Ishikawa (cell line): ENCODE results near the gene ORM1.

Experiments
- CEBPB ChIP-seq: IDR thresholded peaks from 2 replicates; pipeline ENCODE4 v1.6.1; 2012
- EP300 ChIP-seq: IDR thresholded peaks from 2 replicates; pipeline ENCODE4 v1.6.1; 2012; ENCODE audit warnings: borderline replicate concordance
- TAF1 ChIP-seq: IDR thresholded peaks from 2 replicates; pipeline ENCODE4 v1.6.1; 2012; ENCODE audit warnings: low read depth, mild to moderate bottlenecking
- YY1 ChIP-seq: IDR thresholded peaks from 2 replicates; pipeline ENCODE4 v1.6.1; 2012; ENCODE audit warnings: low read depth
- ZBTB7A ChIP-seq: IDR thresholded peaks from 2 replicates; pipeline ENCODE4 v1.6.1; 2012; ENCODE audit warnings: low read depth
- TF ChIP-seq, protein P1 (sequence below): IDR thresholded peaks from 2 replicates; pipeline ENCODE4 v1.6.1; 2012
- TF ChIP-seq, protein P2 (sequence below): IDR thresholded peaks from 2 replicates; pipeline ENCODE4 v1.6.1; 2012; ENCODE audit warnings: low read depth, mild to moderate bottlenecking
- TF ChIP-seq, protein P3 (sequence below): IDR thresholded peaks from 2 replicates; pipeline ENCODE4 v1.6.1; 2012

DNA sequence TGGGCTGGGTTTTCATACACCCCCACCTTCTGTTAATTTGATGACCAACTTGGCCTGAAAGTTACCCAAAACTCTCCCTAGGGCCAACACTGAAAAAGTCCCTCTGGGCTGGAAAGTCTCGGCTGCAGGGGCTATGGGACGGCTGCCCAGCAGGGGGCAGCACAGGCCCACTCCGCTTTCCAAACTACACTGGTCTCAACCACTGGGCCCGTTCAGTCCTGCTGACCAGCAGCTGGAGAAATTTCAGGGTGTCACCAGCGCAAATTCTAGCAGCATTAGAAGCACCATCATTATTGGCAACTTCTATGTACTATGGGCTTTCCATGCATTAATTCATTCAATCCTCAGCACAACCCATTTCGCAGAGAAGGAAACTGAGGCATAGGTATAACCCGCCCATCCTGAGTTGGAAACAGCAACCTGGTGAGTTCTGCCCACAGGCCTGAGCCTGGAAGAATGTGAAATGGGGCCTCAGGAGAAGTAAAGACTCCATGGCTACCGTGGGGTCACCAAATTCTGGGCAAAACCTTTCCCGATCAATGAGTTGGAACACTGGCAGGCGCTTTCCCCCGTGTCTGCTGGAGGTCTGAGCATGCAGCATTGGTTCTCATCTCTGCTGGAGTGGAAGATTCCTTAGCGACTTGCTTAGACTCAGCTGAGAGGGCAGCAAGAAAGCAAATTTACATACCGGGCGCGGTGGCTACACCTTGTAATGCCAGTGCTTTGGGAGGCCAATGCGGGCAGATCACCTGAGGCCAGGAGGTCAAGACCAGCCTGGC lies 16.4 kb downstream of the ORM1 start:
- TF ChIP-seq, protein P1, sequence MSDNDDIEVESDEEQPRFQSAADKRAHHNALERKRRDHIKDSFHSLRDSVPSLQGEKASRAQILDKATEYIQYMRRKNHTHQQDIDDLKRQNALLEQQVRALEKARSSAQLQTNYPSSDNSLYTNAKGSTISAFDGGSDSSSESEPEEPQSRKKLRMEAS, result no peak
- TF ChIP-seq TAF1 (no peak), EP300 (no peak), CEBPB (no peak), ZBTB7A (no peak), YY1 (no peak)
- TF ChIP-seq, protein P2, sequence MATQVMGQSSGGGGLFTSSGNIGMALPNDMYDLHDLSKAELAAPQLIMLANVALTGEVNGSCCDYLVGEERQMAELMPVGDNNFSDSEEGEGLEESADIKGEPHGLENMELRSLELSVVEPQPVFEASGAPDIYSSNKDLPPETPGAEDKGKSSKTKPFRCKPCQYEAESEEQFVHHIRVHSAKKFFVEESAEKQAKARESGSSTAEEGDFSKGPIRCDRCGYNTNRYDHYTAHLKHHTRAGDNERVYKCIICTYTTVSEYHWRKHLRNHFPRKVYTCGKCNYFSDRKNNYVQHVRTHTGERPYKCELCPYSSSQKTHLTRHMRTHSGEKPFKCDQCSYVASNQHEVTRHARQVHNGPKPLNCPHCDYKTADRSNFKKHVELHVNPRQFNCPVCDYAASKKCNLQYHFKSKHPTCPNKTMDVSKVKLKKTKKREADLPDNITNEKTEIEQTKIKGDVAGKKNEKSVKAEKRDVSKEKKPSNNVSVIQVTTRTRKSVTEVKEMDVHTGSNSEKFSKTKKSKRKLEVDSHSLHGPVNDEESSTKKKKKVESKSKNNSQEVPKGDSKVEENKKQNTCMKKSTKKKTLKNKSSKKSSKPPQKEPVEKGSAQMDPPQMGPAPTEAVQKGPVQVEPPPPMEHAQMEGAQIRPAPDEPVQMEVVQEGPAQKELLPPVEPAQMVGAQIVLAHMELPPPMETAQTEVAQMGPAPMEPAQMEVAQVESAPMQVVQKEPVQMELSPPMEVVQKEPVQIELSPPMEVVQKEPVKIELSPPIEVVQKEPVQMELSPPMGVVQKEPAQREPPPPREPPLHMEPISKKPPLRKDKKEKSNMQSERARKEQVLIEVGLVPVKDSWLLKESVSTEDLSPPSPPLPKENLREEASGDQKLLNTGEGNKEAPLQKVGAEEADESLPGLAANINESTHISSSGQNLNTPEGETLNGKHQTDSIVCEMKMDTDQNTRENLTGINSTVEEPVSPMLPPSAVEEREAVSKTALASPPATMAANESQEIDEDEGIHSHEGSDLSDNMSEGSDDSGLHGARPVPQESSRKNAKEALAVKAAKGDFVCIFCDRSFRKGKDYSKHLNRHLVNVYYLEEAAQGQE, result no peak
- TF ChIP-seq, protein P3, sequence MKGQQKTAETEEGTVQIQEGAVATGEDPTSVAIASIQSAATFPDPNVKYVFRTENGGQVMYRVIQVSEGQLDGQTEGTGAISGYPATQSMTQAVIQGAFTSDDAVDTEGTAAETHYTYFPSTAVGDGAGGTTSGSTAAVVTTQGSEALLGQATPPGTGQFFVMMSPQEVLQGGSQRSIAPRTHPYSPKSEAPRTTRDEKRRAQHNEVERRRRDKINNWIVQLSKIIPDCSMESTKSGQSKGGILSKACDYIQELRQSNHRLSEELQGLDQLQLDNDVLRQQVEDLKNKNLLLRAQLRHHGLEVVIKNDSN, result no peak
